ENCODE results near the gene VEGFA.

- no peak for TF ChIP-seq REST (IDR thresholded peaks at IDR 0.05; ENCODE audit: borderline replicate concordance)
- TF ChIP-seq POLR2AphosphoS5 (IDR thresholded peaks at IDR 0.05), result no peak
Observed at GRCh38 chr6:43825187-43826115, 55.4 kb downstream of the VEGFA start.

Measured in neural cell (in vitro differentiated cells).